HG03280 (cell line): Measurements from ENCODE around the gene TEC.
A peak's percentile ranks its signal among the peaks of the same experiment; 100 is the strongest.
"Not testable (repeated sequence)": the region's sequence is repeated elsewhere in the genome, so short reads cannot be mapped to it uniquely, and the experiment has no call there.

Source experiments
- ATAC-seq: cut with Tn5 transposase; IDR thresholded peaks from one replicate; pipeline ENCODE4 v1.9.1; 2021; ENCODE audit warnings: mild to moderate bottlenecking, moderate library complexity; ENCODE audit not compliant: unreplicated experiment

Gene TEC

GRCh38 chr4:48197643-48198237, 71.9 kb downstream of the TEC start:
- ATAC-seq, result no peak

DNA sequence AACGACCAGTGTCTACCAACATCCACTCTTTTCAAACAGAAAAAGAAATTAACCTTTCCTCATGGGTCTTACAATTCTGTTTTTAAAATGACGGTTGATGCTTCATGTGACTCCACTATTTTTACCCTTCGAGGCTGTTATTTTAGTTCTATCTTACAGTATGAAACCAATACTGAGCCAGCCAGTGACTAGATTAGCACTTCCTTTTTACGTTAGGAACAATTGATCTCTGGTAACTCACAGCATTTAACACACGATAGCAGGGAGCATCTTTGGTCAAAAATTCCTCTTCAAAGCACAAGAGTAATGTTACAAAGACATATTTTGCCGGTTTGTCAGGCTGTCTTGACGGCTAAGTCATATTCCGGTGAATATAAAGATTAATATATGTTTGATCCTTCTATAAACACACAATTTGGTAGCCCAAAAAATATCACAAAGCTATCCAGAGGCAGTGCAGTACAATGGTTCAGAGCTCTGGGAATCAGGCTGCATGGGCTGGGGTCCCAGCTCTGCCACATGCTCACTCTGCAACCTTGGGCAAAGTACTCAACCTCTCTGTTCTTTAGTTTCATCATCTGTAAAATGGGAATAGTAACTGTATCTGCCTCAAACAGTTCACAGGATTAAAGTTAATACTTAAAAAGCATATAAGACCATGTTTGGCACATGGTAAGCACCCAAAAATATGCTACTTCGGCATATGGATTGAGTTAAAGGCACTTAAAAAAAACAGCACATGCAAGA, 72.7 kb downstream of the TEC start:
- peak; percentile 58 for ATAC-seq

DNA sequence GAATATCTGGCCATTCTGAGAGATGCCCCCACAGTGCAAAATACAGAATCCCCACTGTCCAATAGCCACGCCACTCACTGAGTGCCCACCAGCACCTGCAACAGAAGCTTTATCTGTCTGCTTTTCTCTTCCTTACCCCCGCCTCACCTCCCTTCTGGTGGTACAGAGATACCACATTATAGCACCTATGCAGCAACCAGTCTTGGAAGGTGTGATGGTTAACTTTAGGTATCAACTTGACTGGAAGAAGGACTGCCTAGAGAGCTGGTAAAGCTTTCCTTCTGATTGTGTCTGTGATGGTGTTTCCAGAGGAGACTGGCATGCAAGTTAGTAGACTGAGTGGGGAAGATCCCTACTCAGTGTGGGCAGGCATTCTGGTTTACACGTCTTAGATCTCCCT, 73.8 kb downstream of the TEC start:
- peak; percentile 4 for ATAC-seq

GRCh38 chr4:48195374-48195773, 74.3 kb downstream of the TEC start:
- ATAC-seq, result peak; percentile 25

DNA sequence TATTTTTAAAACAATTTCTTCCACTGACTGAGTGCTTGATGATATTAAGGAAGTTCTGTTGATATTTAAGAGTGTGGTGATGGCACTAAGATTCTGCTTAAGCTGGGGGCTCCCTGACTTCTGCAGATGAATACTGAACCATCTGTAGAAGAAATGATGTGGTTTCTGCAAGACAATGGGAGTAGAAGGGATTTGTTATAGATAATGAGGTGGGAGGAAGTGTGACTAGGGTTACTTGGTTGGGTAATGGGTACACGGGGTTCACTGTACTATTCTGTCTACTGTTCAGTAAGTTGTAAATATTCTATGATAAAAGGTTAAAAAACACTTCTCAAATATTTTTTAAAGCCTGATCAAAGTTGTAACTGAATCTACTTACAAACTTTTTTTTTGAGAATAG, 74.7 kb downstream of the TEC start:
- no peak for ATAC-seq

DNA sequence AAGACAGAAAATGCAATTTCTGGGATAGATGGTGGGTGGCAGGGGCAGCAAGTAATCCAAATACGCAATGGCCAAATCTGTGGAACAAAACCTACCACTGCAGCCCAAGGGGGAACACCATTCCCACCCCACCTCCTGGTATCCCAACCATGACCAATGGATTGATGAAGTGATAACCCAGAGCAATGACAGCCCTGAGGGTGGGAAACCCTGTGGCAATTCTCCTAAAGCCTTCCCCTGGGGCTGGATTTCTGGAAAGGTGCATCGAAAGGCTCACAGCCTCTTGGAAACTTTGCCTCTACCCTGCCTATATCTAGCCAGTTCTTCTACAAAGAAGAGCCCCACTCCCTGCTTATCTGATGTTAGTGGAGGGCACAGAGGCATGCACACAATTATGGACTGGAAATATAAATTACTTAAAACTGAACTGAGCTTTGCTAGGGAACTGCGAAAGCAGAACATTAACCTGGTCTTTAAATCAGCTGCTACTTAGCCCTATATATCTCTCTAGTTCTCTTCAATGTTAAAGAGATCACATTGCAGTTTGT, 75.6 kb downstream of the TEC start:
- no peak for ATAC-seq

DNA sequence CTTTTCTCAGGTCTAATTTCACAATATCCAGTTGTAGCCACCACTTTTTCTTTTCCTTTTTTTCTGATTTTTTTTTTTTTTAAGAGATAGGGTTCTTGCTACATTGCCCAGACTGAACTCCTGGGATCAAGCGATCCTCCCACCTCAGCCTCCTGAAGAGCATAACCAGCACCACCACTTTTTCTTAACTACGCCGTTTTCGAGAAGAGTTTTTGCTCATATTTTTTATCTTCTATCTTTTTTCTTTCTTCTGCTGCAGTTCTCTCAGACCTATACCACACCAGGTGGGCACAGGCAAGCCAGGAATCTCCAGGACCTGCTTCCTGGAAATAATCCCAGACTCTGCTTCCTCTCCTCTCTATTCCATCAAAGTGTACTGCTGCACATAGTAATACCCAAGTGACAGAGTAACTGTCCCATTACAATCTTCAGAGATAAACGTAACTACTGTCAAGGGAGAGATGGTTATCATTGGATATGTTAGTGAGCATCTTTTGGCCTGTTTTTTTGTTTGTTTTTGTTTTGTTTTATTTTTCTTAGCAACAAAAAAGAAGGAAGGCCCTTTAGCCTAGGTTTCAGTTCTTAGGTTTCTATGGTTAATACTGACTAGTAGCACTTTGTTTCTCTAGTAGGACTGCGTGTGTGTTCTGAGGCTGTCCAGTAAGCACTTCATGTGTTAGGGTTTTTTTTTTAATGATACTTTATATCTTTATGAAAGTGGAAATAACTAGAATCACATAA, 76.4 kb downstream of the TEC start:
- ATAC-seq, result peak; percentile 36

GRCh38 chr4:48191758-48192157, 77.9 kb downstream of the TEC start:
- ATAC-seq, result no peak

GRCh38 chr4:48190839-48191238, 78.8 kb downstream of the TEC start:
- ATAC-seq, result peak; percentile 46

GRCh38 chr4:48189731-48190130, 79.9 kb downstream of the TEC start:
- no peak for ATAC-seq

DNA sequence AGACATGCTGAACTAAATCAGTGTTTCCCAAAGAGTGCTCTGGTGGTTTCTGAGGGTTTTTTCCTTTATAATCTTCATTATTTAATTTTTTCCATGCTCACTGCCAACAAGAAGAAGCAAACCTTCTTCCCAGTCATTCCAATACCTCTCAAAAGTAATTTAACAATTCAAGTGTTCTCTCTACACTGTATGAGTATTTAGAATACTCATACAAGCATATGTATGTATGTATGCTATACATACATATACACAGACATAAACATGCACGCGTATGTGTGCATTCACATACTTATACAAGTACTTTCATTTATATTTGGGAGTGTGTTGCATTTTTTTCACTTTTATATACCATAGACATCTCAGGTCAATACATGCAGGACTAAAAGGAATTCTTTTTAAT, 81.2 kb downstream of the TEC start:
- ATAC-seq, result no peak

- no peak for ATAC-seq
Measured at GRCh38 chr4:48187813-48188212, 81.8 kb downstream of the TEC start.

GRCh38 chr4:48187066-48187465, 82.6 kb downstream of the TEC start:
- not testable (repeated sequence) for ATAC-seq

GRCh38 chr4:48186394-48186793, 83.2 kb downstream of the TEC start:
- ATAC-seq, result not testable (repeated sequence)

DNA sequence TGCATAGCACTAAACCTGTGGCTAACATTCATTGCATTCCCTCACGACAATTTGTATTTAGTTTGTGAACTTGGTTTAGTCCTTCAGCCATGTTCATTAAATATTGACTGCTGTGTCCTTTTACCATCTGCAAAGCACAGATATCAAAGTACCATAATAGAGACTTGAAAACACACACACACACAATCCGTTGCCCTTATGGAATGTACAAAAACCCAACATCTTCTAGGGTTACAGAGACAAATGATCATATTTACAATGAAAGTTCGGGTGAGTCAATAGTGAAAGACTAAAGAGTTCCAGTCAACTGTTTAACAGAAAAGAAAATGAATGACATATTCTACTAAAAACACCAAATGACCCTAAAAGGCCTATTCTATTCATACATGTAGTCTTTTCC, 84.8 kb downstream of the TEC start:
- no peak for ATAC-seq

GRCh38 chr4:48180234-48180633, 89.4 kb downstream of the TEC start:
- ATAC-seq, result no peak

- ATAC-seq, result no peak
Measured at GRCh38 chr4:48178931-48179330, 90.7 kb downstream of the TEC start.

GRCh38 chr4:48175806-48176205, 93.8 kb downstream of the TEC start:
- no peak for ATAC-seq

DNA sequence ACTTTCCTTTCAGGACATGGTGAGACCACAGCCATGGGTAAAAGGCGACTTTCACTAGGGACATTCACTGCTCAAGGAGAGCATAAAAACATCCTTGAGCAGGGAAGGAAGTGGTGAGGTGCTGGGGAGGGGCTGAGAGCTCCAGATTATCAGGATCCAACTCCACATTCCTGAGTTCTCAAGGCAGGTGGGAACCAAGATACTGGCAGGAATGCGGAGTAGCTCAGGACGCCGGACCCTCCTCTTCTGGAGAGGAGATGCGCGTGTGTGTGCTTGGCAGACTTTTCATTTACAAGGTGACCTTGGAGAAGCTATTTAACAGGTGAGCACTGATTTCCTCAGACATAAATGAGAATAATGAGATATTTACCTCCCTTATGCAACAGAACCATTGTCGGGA, 94.3 kb downstream of the TEC start:
- no peak for ATAC-seq

DNA sequence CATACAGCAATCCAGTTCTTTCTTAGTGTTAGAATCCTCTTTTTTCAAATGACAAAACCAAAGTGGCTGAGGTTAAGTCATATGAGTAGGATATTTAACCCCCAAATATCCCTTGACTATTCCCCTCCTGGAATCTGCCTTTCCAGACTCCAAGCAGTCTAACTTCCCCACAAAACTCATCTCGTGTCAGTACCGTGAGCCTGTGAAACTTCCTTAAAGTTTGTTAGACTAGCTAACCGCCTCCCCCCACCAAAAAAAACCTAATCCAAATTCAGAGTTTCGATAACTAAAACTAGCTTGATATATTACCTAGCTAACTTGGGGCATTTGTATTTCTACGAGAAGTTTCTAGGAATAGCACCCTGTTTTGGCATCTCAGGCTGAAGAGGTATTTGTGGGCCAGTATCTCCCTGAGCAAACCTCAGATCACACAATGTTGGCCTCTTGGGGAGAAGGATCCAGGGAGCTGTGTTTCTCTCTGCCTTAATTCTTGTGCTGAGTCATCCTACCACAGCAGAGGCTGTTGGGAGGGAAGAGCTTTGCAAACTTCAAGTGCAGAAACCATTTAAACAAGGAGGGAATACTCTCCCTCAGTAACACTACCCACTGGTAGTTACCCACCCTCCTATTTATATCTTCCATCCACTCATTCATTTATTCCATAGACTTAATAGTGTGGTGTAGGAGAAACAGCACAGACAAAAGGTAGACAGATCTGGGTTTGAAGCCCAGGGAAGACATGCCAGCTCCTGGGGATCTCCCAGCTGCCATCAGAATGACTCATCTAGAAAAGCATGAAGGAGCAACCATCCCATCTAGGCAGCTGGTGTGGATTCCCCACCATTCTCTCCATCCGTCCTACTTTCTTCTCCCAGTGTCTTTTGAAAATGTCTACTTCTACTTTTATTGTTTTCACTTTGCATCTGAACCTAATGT, 96.3 kb downstream of the TEC start:
- peak; percentile 63 for ATAC-seq

DNA sequence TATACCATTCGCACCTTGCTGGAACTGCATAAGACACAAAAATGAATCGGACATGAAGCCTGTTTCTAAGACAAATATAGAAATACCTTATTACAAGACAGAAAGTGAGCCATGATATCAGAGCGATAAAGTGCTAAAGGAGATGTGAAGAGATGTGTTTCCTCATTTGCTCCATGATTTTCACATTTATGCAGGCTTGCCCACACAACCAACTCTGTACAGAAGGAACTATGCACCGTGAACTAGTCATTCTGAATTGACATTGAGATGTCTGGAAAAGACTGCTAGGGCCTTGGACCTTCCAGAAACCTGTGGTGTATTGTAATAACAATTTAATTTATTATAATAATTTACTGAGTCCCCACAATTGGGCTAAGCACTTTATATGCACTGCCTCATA, 97.0 kb downstream of the TEC start:
- ATAC-seq, result no peak
